Mesodermal cell (in vitro differentiated cells): ENCODE data around the gene TSTD2.
"Not testable (repeated sequence)": the region's sequence is repeated elsewhere in the genome, so short reads cannot be mapped to it uniquely, and the experiment has no call there.

Source experiments
- H3K27ac ChIP-seq: 2 replicates; pipeline ENCODE4 v1.7.0; 2013; ENCODE audit warnings: mild to moderate bottlenecking, low read depth, low read length, moderate library complexity; ENCODE audit not compliant: severe bottlenecking
- H3K36me3 ChIP-seq: 2 replicates; pipeline ENCODE4 v1.7.1; 2013; ENCODE audit warnings: mild to moderate bottlenecking, low read length, moderate library complexity; ENCODE audit not compliant: control insufficient read depth, insufficient read depth
- H3K4me1 ChIP-seq: one replicate; pipeline ENCODE4 v1.7.1; 2013; ENCODE audit warnings: mild to moderate bottlenecking, low read length; ENCODE audit not compliant: insufficient read depth, control insufficient read depth, poor library complexity, severe bottlenecking
- H3K4me3 ChIP-seq: 2 replicates; pipeline ENCODE4 v1.7.0; 2013; ENCODE audit warnings: low read length, control low read depth, mild to moderate bottlenecking; ENCODE audit not compliant: insufficient read depth, poor library complexity, severe bottlenecking; ENCODE audit errors: extremely low read depth
- H3K9me3 ChIP-seq: 2 replicates; pipeline ENCODE4 v1.7.1; 2013; ENCODE audit warnings: mild to moderate bottlenecking, low read length, moderate library complexity; ENCODE audit not compliant: control insufficient read depth
- WGBS, 2 experiments: methylation state at CpG; one replicate each; pipeline ENCODE4 v1.1.5; 2013; ENCODE audit warnings: missing lambda C conversion rate in 2 of 2; ENCODE audit not compliant: insufficient coverage in 2 of 2; 5-methylcytosine and 5-hydroxymethylcytosine counted together

TSTD2 gene

DNA sequence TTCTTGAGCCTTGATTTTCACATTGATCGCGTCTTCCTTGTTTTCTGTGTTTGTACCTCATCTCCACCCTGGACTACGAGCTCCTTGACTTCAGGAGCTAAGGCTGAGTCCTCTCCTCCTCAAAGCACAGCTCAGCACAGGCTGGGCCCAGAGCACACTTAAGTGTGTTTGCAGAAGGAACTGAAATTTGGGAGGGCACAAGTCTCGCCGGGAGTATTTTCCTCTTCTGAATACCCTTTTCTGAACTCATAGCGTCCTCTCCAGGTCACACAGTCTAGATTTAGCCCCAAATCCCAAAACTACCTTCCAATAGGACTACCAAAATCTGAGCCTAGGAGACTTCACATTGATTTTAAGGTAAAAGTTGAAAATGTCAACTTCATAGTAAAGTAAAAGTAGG is 41.6 kb downstream of the TSTD2 start:
- Histone ChIP-seq H3K27ac (no peak overlapping the region), H3K4me3 (no peak overlapping the region), H3K4me1 (no peaks in the 10 kb centered on the region), H3K9me3 (no peaks in the 10 kb centered on the region), H3K36me3 (no peaks in the 10 kb centered on the region)
- WGBS, 2 experiments, result 96% methylated on average over 3 of the region's 6 CpGs; no CpG with 5 or more reads in 1 of the 2 experiments

DNA sequence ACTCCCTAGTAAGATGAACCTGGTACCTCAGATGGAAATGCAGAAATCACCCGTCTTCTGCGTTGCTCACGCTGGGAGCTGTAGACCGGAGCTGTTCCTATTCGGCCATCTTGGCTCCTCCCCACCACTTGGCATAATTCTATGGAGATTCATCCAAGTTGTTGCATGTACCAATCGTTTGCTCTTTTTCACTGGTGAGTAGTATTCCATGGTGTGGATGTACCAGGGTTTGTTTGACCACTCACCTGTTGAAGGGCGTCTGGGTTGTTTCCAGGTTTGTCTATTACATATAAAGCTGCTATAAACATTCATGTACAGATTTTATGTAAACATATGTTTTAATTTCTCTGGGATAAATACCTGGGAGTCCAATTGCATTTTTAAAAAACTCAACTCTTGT is 46.3 kb downstream of the TSTD2 start:
- H3K4me3 ChIP-seq, H3K27ac ChIP-seq, H3K36me3 ChIP-seq, H3K9me3 ChIP-seq, H3K4me1 ChIP-seq: not testable (repeated sequence)
- WGBS, 2 experiments, result 94% methylated on average over 3 of the region's 7 CpGs; no CpG with 5 or more reads in 1 of the 2 experiments

DNA sequence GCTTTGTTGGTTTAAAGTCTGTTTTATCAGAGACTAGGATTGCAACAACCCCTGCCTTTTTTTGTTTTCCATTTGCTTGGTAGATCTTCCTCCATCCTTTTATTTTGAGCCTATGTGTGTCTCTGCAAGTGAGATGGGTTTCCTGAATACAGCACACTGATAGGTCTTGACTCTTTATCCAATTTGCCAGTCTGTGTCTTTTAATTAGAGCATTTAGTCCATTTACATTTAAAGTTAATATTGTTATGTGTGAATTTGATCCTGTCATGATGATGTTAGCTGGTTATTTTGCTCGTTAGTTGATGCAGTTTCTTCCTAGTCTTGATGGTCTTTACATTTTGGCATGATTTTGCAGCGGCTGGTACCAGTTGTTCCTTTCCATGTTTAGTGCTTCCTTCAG is 48.4 kb downstream of the TSTD2 start:
- H3K9me3 ChIP-seq, H3K27ac ChIP-seq, H3K36me3 ChIP-seq, H3K4me1 ChIP-seq, H3K4me3 ChIP-seq: not testable (repeated sequence)
- WGBS, 2 experiments, result no CpG with 5 or more reads among the region's 2 CpGs

DNA sequence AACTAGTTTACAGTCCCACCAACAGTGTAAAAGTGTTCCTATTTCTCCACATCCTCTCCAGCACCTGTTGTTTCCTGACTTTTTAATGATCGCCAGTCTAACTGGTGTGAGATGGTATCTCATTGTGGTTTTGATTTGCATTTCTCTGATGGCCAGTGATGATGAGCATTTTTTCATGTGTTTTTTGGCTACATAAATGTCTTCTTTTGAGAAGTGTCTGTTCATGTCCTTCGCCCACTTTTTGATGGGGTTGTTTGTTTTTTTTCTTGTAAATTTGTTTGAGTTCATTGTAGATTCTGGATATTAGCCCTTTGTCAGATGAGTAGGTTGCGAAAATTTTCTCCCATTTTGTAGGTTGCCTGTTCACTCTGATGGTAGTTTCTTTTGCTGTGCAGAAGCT is 51.6 kb downstream of the TSTD2 start:
- H3K27ac ChIP-seq, H3K9me3 ChIP-seq, H3K36me3 ChIP-seq, H3K4me3 ChIP-seq, H3K4me1 ChIP-seq: not testable (repeated sequence)
- WGBS, 2 experiments, result no CpG with 5 or more reads among the region's 3 CpGs

DNA sequence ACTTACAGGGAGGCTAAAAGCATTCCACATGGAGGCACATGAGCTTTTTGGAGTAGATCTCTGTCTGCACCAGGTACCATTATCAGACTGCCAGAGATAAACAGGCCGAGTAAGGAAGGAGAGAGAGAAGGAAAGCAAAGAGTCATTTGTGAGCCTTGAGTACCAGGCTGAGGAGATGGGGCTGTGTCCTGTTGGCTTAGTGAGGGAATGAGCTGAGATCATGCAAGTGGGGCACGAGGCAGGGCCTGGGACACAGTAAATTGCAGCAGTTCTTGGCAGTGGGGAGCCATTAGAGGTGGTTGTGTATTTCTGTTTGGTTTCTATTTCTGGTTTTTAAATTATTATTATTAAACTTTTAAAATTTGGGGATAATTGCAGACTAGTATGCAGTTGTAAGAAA is 53.3 kb downstream of the TSTD2 start:
- no peaks in the 10 kb centered on the region for H3K9me3 ChIP-seq
- WGBS, 2 experiments, result 86 to 100% methylated on average over 1 to 2 of the region's 2 CpGs
- no peak overlapping the region for H3K4me3 ChIP-seq
- H3K4me1 ChIP-seq, result no peaks in the 10 kb centered on the region
- no peaks in the 10 kb centered on the region for H3K36me3 ChIP-seq
- no peak overlapping the region for H3K27ac ChIP-seq

DNA sequence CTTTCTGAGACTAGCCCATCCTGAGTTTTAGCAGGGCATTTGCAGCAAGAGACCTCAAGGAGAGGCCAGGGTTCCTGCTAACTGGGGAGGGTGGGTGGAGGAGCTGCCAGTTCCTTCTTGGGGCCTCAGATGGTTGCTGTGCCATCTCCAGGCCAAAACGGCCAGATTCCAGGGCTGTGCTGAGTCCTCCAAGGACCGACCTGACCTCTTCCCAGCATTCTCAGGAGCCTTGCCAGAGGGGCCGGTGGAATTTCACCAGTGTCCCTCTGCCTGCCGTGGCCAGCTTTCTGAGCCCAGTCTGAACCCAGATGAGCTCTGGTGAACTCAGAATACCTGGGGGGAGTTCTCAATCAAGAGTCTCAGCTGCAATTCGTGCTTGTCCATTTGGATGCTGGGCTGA is 54.3 kb downstream of the TSTD2 start:
- Histone ChIP-seq H3K4me3 (no peak overlapping the region), H3K9me3 (no peaks in the 10 kb centered on the region), H3K4me1 (no peaks in the 10 kb centered on the region), H3K27ac (no peak overlapping the region), H3K36me3 (no peaks in the 10 kb centered on the region)
- 81 to 87% methylated on average over 4 to 5 of the region's 5 CpGs for WGBS, 2 experiments

DNA sequence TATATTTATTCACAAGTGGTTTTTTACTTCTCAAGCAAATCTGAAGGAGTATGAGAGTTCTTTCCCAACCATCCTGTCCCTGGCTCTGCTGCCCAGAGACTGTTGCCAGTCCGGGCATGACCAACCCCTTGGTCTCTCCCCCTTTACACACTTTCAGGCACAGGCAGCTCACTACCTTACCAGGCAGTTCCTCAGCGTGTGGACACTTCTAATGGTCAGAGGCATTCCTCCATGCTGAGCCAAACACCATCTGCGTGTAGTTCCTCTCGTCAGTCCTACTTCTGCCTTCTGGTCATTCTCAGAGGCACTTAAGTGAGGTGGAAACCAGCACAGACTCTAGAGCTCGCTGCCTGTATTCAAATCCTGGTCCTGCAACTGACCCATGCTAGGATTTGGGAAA is 56.1 kb downstream of the TSTD2 start:
- no peaks in the 10 kb centered on the region for H3K4me1 ChIP-seq
- H3K9me3 ChIP-seq, result no peaks in the 10 kb centered on the region
- no peak overlapping the region for H3K4me3 ChIP-seq
- H3K36me3 ChIP-seq, result no peaks in the 10 kb centered on the region
- 83 to 90% methylated on average over 5 of the region's 5 CpGs for whole genome bisulfite sequencing, 2 experiments
- no peak overlapping the region for H3K27ac ChIP-seq

DNA sequence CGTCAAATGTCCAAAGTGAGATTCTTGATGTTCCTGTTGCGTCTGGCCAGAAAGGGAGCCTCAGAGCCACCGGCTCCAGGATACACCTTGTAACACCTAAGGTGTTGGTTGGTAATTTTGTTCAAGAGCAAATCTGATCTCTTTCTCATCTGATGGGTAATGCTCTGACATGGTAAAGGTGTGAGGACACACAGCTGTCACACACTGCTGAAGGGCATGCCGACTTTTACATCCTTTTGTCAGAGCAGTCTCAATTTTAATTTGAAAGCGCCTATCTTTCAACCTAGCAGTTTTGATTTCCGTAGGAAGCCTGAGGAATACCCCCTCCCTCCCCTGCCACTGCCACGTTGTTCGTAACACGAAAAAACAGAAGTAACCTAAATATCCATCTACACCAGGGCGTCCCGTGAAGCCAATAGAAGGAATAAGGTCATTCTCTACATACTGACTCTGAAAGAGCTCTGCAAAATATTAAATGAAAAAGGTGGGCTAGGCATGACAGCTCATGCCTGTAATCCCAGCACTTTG is 57.4 kb downstream of the TSTD2 start:
- Histone ChIP-seq H3K4me1 (no peaks in the 10 kb centered on the region), H3K36me3 (no peaks in the 10 kb centered on the region), H3K9me3 (no peaks in the 10 kb centered on the region), H3K4me3 (no peak overlapping the region), H3K27ac (no peak overlapping the region)
- 86 to 89% methylated on average over 6 to 11 of the region's 11 CpGs for WGBS, 2 experiments

DNA sequence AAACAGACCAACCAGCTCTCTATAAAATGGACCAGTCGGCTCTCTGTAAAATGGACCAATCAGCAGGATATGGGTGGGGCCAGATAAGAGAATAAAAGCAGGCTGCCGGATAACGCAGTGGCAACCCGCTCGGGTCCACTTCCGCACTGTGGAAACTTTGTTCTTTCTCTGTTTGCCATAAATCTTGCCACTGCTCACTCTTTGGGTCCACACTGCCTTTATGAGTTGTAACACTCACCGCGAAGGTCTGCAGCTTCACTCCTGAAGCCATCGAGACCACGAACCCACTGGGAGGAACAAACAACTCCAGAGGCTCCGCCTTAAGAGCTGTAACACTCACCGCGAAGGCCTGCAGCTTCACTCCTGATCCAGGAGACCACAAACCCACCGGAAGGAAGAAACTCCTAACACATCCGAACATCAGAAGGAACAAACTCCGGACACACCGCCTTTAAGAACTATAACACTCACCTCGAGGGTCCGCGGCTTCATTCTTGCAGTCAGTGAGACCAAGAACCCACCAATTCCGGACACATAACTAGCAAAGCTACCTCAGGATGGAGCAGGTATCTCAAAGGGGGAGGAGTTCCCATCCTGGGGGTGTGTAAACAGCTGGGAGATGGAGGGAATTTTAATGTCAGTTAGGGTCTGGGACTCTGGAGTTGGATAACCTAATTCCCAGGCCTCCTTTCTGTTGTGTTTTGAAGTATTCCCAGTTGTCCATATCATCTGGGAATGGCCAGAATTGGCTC is 58.1 kb downstream of the TSTD2 start:
- H3K36me3 ChIP-seq, H3K9me3 ChIP-seq, H3K4me1 ChIP-seq, H3K4me3 ChIP-seq, H3K27ac ChIP-seq: not testable (repeated sequence)
- 82 to 86% methylated on average over 11 to 20 of the region's 21 CpGs for WGBS, 2 experiments

DNA sequence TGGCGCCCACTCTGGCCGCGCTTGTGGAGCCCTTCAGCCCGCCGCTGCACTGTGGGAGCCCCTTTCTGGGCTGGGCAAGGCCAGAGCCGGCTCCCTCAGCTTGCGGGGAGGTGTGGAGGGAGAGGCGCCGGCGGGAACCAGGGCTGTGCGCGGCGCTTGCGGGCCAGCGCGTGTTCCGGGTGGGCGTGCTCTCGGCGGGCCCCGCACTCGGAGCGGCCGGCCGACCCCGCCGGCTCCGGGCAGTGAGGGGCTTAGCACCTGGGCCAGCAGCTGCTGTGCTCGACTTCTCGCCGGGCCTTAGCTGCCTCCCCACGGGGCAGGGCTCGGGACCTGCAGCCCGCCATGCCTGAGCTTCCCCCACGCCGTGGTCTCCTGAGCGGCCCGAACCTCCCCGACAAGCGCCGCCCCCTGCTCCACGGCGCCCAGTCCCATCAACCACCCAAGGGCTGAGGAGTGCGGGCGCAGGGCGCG is 59.0 kb downstream of the TSTD2 start:
- H3K27ac ChIP-seq, H3K4me1 ChIP-seq, H3K9me3 ChIP-seq, H3K4me3 ChIP-seq, H3K36me3 ChIP-seq: not testable (repeated sequence)
- 96 to 97% methylated on average over 16 to 37 of the region's 47 CpGs for WGBS, 2 experiments

DNA sequence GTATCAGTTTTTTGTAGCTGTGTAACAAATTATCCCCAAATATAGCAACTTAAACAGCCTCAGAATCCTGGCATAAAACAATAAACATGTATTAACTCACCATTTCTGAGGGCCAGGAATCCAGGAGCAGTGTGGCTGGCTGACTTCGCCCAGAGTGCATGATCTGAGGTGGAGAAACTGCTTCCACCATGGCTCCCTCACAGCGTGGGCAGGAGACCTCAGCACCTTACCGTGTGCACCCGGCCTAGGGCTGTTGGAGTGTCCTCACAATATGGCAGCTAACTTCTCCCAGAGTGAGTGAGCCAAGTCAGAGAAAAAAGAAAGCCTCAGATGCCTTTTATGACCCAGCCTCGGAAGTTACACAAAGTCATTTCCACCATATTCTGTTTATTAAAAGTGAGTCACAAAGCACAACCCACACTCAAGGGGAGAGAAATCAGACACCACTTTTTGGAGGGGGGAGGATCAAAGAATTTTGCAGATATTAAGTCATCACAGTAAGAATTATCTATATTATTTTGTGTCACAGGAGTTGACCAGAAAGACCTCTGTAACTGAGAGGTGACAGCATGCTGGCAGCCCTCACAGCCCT is 59.6 kb downstream of the TSTD2 start:
- Histone ChIP-seq H3K9me3 (no peaks in the 10 kb centered on the region), H3K4me1 (no peaks in the 10 kb centered on the region), H3K4me3 (no peak overlapping the region), H3K36me3 (no peaks in the 10 kb centered on the region), H3K27ac (no peak overlapping the region)
- WGBS, 2 experiments, result 94 to 96% methylated on average over 4 of the region's 5 CpGs
